ENCODE results near the gene RSBN1L.

RSBN1L gene

GRCh38 chr7:77658928-77659327 is 37.3 kb upstream of the RSBN1L start:
- no peak for TF ChIP-seq CTCF (conservative IDR thresholded peaks at IDR 0.05; ENCODE audit: low read depth, low read length)
- no peaks in the 10 kb centered on the region for H4K20me1 ChIP-seq (ENCODE audit: insufficient read depth)
- no peaks in the 10 kb centered on the region for H3K27me3 ChIP-seq (ENCODE audit: insufficient read depth, low read depth)
- H3K9ac ChIP-seq, result no peak overlapping the region
- H3K79me2 ChIP-seq (ENCODE audit: insufficient read depth, low read depth), result no peaks in the 10 kb centered on the region
- no peak overlapping the region for H3K4me2 ChIP-seq
- H3K27ac ChIP-seq, result no peak overlapping the region
- no peak overlapping the region for H2AFZ ChIP-seq (ENCODE audit: low read depth)
- no peak overlapping the region for H3K4me3 ChIP-seq (IDR thresholded peaks at IDR 0.05; ENCODE audit: insufficient read depth, low read depth, low read length)
- H3K36me3 ChIP-seq (ENCODE audit: insufficient read depth), result no peaks in the 10 kb centered on the region
- H3K4me1 ChIP-seq (ENCODE audit: low read depth, poor library complexity, severe bottlenecking), result no peaks in the 10 kb centered on the region

DNA sequence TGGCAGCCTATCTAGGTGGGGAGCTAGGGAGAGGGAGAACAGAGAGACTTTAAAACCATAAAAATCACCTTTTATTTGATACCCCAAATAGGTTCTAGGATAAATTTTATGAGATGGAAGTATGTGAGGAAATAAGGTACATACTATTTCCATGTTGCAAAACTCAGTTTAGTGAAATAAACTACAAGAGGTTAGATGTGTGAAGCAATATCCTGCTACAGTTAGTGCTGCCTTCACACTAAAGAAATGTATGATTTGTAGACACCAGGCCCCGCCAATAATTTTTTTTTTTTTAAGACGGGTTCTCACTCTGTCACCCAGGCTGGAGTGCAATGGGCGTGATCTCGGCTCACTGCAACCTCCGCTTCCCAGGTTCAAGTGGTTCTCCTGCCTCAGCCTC is 34.4 kb upstream of the RSBN1L start:
- no peak for TF ChIP-seq CTCF (conservative IDR thresholded peaks at IDR 0.05; ENCODE audit: low read depth, low read length)
- Histone ChIP-seq H3K4me2 (no peak overlapping the region), H3K4me3 (IDR thresholded peaks at IDR 0.05; ENCODE audit: insufficient read depth, low read depth, low read length) (no peak overlapping the region), H3K27ac (no peak overlapping the region), H3K27me3 (ENCODE audit: insufficient read depth, low read depth) (no peaks in the 10 kb centered on the region), H4K20me1 (ENCODE audit: insufficient read depth) (no peaks in the 10 kb centered on the region), H3K9ac (no peak overlapping the region), H3K36me3 (ENCODE audit: insufficient read depth) (no peaks in the 10 kb centered on the region), H3K79me2 (ENCODE audit: insufficient read depth, low read depth) (no peaks in the 10 kb centered on the region), H2AFZ (ENCODE audit: low read depth) (no peak overlapping the region), H3K4me1 (ENCODE audit: low read depth, poor library complexity, severe bottlenecking) (no peaks in the 10 kb centered on the region)

GRCh38 chr7:77662869-77663268 is 33.4 kb upstream of the RSBN1L start:
- TF ChIP-seq CTCF (conservative IDR thresholded peaks at IDR 0.05; ENCODE audit: low read depth, low read length), result no peak
- H3K27me3 ChIP-seq (ENCODE audit: insufficient read depth, low read depth), result no peaks in the 10 kb centered on the region
- no peaks in the 10 kb centered on the region for H3K4me1 ChIP-seq (ENCODE audit: low read depth, poor library complexity, severe bottlenecking)
- H3K79me2 ChIP-seq (ENCODE audit: insufficient read depth, low read depth), result no peaks in the 10 kb centered on the region
- no peak overlapping the region for H3K4me3 ChIP-seq (IDR thresholded peaks at IDR 0.05; ENCODE audit: insufficient read depth, low read depth, low read length)
- no peak overlapping the region for H3K9ac ChIP-seq
- H2AFZ ChIP-seq (ENCODE audit: low read depth), result no peak overlapping the region
- H3K36me3 ChIP-seq (ENCODE audit: insufficient read depth), result no peaks in the 10 kb centered on the region
- no peak overlapping the region for H3K27ac ChIP-seq
- H4K20me1 ChIP-seq (ENCODE audit: insufficient read depth), result no peaks in the 10 kb centered on the region
- no peak overlapping the region for H3K4me2 ChIP-seq

- TF ChIP-seq CTCF (conservative IDR thresholded peaks at IDR 0.05; ENCODE audit: low read depth, low read length), result no peak
- H3K79me2 ChIP-seq (ENCODE audit: insufficient read depth, low read depth), result no peaks in the 10 kb centered on the region
- no peak overlapping the region for H3K27ac ChIP-seq
- H4K20me1 ChIP-seq (ENCODE audit: insufficient read depth), result no peaks in the 10 kb centered on the region
- H2AFZ ChIP-seq (ENCODE audit: low read depth), result no peak overlapping the region
- H3K9ac ChIP-seq, result no peak overlapping the region
- no peak overlapping the region for H3K4me3 ChIP-seq (IDR thresholded peaks at IDR 0.05; ENCODE audit: insufficient read depth, low read depth, low read length)
- no peaks in the 10 kb centered on the region for H3K4me1 ChIP-seq (ENCODE audit: low read depth, poor library complexity, severe bottlenecking)
- no peaks in the 10 kb centered on the region for H3K27me3 ChIP-seq (ENCODE audit: insufficient read depth, low read depth)
- H3K36me3 ChIP-seq (ENCODE audit: insufficient read depth), result no peaks in the 10 kb centered on the region
- H3K4me2 ChIP-seq, result no peak overlapping the region
These were observed 31.5 kb upstream of the RSBN1L start for GRCh38 chr7:77664715-77665114.

- Histone ChIP-seq H2AFZ (ENCODE audit: low read depth) (no peak overlapping the region), H3K9ac (no peak overlapping the region), H3K27me3 (ENCODE audit: insufficient read depth, low read depth) (no peaks in the 10 kb centered on the region), H3K4me3 (IDR thresholded peaks at IDR 0.05; ENCODE audit: insufficient read depth, low read depth, low read length) (no peak overlapping the region), H3K79me2 (ENCODE audit: insufficient read depth, low read depth) (no peaks in the 10 kb centered on the region), H3K27ac (no peak overlapping the region), H3K36me3 (ENCODE audit: insufficient read depth) (no peaks in the 10 kb centered on the region), H3K4me1 (ENCODE audit: low read depth, poor library complexity, severe bottlenecking) (no peaks in the 10 kb centered on the region), H3K4me2 (no peak overlapping the region), H4K20me1 (ENCODE audit: insufficient read depth) (no peaks in the 10 kb centered on the region)
- no peak for TF ChIP-seq CTCF (conservative IDR thresholded peaks at IDR 0.05; ENCODE audit: low read depth, low read length)
These were observed 31.1 kb upstream of the RSBN1L start for GRCh38 chr7:77665161-77665560.

All from KMS-11 (cell line).